Activated naive CD4-positive, alpha-beta T cell treated with Interleukin-2 at 50 U/mL for 16 hours (primary cell): ENCODE results near the gene SIGLEC14.

Experiments used
- DNase-seq: peaks from one replicate; pipeline ENCODE4 v3.0.0-alpha.2; 2020

SIGLEC14 gene

DNA sequence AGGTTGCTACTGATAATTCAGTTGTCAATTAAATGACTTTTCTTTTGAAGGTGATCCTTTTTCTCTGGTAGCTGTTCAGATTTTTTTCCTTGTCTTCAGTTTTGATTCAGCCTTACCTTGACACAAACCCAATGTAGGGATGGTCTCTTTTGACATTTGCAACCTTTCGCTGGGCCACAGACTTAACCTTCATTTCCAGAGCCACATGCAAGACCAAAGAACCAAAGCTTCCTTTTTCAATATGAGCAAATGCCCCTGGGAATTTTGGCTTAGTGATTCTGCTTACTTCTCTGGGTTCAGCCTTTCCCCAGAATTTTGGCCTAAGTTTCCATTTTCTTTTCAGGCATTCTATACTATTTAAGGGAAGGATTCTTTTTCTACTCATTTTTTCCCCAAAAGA, 36.0 kb downstream of the SIGLEC14 start:
- DNase-seq: no peak

- DNase-seq: peak; percentile 62
Measured at GRCh38 chr19:51607920-51608562, 38.6 kb downstream of the SIGLEC14 start.

DNA sequence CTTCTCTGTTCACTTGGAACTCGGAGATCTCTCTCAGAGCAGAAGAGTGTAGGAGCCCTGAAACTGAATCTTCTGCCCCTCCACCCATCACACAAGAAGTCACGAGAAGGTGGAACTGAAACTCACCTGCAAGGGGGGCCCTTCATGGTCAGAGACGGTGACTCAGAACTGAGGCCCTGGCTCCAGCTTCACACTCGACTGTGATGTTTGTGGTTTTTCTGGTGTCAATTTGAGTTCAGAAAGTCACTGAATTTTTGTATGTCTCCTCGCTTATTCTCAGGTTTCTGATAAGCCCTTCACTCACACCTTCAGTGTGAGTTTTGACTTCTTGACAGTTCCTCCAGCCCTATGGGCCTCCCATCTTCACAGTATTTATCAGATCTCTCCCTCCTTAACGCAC, 39.5 kb downstream of the SIGLEC14 start:
- peak; percentile 8 for DNase-seq

- DNase-seq: no peak
Measured at GRCh38 chr19:51602189-51602854, 44.3 kb downstream of the SIGLEC14 start.

- no peak for DNase-seq
Measured at GRCh38 chr19:51600940-51601580, 45.6 kb downstream of the SIGLEC14 start.

DNA sequence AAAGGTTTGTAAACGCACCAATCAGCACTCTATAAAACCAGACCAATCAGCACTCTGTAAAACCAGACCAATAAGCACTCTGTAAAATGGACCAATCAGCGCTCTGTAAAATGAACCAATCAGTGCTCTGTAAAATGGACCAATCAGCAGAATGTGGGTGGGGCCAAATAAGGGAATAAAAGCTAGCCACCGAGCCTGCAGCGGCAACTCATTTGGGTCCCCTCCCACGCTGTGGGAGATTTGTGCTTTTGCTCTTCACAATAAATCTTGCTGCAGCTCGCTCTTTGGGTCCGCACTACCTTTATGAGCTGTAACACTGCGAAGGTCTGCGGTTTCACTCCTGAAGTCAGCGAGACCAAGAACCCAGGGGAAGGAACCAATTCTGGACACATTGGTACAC, 47.5 kb downstream of the SIGLEC14 start:
- no peak for DNase-seq

DNA sequence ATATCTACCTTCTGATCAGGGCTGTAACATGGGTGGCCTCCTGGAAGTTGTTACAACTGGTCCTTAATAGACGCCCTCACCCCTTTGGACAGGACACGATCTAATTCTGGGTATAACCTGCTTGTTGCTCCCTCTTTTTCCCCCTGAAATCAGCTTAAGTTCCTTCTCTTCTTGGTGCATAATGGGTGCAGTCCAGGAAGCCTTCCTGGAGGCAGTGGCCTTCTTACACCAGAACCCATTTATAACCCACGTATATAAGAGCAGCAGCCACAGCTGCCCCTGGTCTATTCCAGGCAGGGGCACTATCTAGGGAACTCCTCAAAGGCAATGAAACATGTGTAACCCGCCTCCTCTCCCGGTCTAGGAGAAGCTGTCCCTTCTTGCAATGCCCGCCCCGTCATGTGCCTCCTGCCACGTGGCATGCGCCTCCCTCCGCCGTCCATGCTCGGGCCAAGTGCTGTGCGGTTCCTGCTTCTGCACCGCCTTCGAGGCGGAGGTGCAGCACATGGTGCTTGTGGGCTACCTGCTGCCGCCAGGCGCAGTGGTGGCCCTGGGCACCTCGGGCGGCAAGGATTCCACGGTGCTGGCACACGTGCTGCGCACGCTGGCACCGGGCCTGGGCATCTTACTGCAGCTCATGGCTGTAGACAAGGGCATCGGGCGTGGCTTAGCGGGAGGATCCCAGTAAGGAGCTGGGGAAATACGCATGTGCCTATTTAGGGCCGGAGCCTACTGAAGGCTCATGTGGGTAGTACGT, 48.3 kb downstream of the SIGLEC14 start:
- no peak for DNase-seq

DNA sequence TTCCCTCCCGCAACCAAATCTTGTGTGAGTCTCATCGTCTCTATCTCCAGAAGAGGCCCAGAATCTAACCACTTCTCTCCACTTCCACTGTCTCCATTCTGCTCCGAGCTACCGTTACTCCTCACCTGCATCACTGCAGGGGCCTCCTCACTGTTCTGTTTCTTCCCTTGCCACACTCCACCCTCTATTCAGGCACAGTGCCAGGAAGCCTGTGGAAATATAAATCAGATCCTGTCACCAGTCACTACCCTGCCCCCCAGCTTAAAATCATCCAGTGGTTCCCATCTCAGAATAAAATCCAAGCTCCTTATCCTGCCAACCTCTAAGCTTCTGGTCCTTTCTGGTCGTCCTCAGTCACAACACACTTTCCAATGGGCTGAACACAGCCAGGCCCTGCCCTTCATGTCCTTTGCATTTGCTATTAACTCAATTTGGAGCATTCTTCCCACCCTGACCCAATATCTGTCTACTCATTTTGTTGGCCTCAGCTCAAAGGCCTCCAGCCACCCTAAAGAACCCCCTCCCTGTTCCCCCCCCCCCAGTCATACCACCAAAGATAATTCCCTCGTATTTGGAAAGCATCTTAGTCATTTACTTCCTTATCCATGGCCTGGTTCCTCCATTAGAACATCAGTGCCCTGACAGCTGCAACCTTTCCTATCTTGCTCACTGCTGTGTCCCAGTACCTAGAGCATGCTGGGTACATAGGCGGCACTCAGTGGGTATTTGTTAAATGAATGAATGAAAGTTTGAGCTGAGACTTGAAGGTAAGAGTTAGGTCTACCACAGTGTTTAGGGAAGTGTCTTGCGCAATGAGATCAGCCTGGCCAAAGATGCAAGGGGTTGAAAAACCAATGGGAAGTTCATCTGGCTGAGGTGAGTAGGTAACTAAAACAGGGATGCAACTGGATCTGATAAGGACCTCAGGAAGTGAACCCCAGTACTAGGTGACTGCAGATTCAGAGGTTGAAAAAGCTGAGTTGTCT, 51.1 kb downstream of the SIGLEC14 start:
- no peak for DNase-seq

- DNase-seq: no peak
Measured at GRCh38 chr19:51594774-51595109, 51.9 kb downstream of the SIGLEC14 start.

GRCh38 chr19:51593969-51594773, 52.5 kb downstream of the SIGLEC14 start:
- peak; percentile 96 for DNase-seq

DNA sequence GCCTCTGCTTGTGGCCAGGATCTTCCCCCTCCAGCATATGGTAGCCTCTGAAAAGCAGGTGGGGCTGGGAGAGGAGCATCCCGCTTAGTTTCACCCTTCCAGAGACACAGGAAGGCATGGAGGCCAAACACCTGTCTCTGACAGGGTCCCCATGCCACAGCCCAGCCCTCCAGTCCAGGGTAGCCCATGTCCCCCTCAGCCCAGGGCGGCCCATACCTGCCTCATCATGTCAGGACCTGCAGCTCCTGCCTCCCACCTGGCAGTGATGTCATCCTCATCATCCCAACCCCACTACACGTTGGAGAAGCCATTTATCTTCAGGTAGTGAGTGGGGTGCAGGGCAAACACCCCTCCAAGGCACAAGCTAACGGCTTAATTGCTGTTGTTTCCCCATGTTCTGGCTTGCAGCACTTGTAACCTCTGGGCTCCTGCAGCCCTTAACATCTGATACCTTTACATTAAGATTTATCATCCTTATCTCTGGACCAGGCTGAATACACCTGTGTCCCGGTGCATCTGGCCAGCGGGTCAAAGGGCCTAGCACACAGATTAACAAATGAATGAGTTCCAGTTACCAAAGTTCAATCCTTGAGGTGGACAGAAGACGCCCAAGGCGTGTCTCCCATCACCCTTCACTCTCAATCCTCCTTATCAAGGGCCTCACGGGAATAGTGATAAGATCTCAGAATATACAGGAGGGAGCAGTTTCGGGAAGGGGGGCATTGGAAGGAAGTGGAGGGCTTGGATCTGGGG, 53.3 kb downstream of the SIGLEC14 start:
- no peak for DNase-seq
